ENCODE data around the gene DDT. TPM values are rescaled to one million over a fixed set of nuclear protein-coding genes. Genes with fewer than 3 reads are reported as not detected.
A peak's percentile ranks its signal among the peaks of the same experiment; 100 is the strongest.
"Not testable (repeated sequence)": the region's sequence is repeated elsewhere in the genome, so short reads cannot be mapped to it uniquely, and the experiment has no call there.

DDT gene
- 64.9 and 160 TPM in 2 replicates for total RNA-seq (2014; rRNA removed; shearing (Covaris generic); ENCODE audit: low replicate concordance)

- H3K27me3 ChIP-seq, H3K9me3 ChIP-seq, DNase-seq, H3K4me3 ChIP-seq: not testable (repeated sequence)
- peaks cover 17% of the 10 kb centered on the region for H3K36me3 ChIP-seq
These were observed at the start of gene DDT for GRCh38 chr22:23974345-23974744. DDT (minus strand) TSS chr22:23974441; CDS start chr22:23974414, 27 bp downstream.

GRCh38 chr22:24023204-24023789, 49.1 kb upstream of the DDT start:
- no peak for DNase-seq
- Histone ChIP-seq H3K4me3 (no peak overlapping the region), H3K36me3 (peaks cover 8% of the 10 kb centered on the region), H3K9me3 (peaks cover 12% of the 10 kb centered on the region; the same call in 1 of the 2 replicates), H3K27me3 (no peaks in the 10 kb centered on the region)

GRCh38 chr22:24021304-24021703, 47.1 kb upstream of the DDT start:
- Histone ChIP-seq H3K9me3 (peaks cover 12% of the 10 kb centered on the region; the same call in 1 of the 2 replicates), H3K27me3 (no peaks in the 10 kb centered on the region), H3K4me3 (no peak overlapping the region), H3K36me3 (peaks cover 9% of the 10 kb centered on the region)
- DNase-seq: no peak

GRCh38 chr22:24016156-24016555, 41.9 kb upstream of the DDT start:
- Histone ChIP-seq H3K36me3 (peaks cover 3% of the 10 kb centered on the region), H3K4me3 (no peak overlapping the region), H3K9me3 (no peaks in the 10 kb centered on the region), H3K27me3 (no peaks in the 10 kb centered on the region)
- DNase-seq: no peak

GRCh38 chr22:24011735-24012068, 37.5 kb upstream of the DDT start:
- peak overlapping the region; percentile 98 for H3K4me3 ChIP-seq
- no peaks in the 10 kb centered on the region for H3K9me3 ChIP-seq
- no peaks in the 10 kb centered on the region for H3K27me3 ChIP-seq
- no peaks in the 10 kb centered on the region for H3K36me3 ChIP-seq
- no peak for DNase-seq

DNA sequence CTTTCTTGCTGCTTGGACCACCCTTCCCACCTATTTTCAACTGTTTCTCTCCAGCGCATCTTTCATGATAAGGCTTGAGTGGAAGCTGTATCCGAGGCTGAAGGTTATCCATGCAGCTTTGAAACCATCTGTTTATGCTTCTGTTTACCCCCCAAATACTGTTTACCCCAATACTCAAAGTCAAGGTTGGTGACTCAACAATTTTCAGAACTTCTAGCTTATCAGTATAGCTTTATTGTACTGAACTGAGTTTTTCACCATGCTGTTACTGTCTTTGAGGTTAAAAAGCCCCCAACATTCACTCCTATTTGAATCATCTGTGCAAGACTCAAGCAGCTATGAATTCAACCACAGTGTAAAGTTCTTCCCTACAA, 35.8 kb upstream of the DDT start:
- no peak overlapping the region for H3K4me3 ChIP-seq
- no peak for DNase-seq
- no peaks in the 10 kb centered on the region for H3K9me3 ChIP-seq
- H3K36me3 ChIP-seq: no peaks in the 10 kb centered on the region
- no peaks in the 10 kb centered on the region for H3K27me3 ChIP-seq

DNA sequence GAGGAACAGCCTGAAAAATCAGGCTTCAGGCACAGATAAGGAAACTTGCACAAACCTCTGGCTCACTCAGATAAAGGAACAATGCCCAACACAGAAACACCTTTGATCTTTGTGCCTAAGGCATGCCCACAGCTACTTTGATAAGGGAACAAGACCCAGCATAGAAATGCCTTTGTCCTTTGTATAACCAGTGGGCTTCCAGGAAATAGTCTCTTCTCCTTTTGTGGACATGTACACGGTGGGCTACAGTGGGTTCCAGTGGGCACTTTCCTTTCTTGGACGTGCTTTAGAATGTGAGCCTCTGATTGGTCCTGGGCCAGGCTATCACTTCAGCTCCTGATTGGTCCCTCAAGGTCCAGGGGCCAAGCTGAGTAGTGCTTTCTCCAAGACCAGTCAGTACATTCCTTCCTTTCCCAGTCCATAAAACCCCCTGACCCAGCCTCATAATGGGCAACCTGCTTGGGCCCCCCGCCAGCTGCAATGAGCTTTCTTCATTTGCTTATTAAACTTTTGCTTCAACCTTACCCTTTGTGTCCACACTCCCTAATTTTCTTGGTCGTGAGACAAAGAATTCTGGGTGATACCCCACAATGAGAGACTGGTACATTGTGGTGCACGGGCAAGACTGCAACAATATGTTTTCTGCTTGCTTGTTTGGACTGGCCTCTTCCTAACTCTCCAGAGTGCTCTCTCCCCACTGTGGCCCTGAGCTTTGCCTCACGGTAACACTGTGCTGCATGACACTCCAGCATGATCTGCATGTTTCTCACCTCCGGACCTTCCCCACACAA, 35.2 kb upstream of the DDT start:
- Histone ChIP-seq H3K4me3 (no peak overlapping the region), H3K27me3 (no peaks in the 10 kb centered on the region), H3K36me3 (no peaks in the 10 kb centered on the region), H3K9me3 (no peaks in the 10 kb centered on the region)
- no peak for DNase-seq

DNA sequence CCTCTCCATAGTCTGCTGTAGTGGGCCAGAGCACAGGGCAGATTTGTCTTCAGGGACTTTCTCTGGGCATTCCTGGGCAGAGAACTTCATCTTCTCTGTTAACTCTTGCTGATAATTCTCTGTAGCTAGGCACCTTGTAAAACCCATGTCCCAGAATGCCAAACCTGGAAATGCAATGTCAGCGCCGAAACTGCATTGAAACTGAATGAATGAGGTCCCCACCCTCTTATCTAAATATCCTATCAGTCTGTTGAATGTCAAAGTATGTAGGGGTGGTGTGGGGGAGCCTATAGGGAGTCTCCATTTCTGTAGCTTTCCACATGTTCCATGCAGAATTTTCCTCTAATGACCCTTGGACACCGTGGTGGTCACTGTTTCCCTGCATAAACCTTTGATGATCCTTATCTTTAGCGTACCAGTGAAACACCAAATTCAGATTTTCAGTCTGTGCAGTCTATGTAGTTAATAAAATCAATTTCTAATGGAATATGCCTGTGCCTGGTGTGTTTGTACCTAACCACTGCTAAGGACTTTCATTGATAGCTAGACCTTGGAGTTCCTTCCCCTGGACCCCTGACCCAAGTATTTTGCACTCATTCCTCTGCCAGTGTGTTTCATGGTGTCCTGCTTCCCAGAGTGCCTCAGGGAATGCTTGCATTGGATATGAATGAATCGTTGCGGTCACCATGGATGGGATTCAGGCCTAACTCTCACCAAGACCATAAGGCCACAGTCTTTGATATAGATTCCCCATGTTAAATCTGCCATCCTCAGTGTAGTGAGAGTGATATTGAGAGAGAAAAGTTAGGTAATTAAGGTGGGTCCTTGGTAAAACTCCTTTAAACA, 34.4 kb upstream of the DDT start:
- no peaks in the 10 kb centered on the region for H3K27me3 ChIP-seq
- no peak overlapping the region for H3K4me3 ChIP-seq
- DNase-seq: no peak
- no peaks in the 10 kb centered on the region for H3K36me3 ChIP-seq
- H3K9me3 ChIP-seq: no peaks in the 10 kb centered on the region

DNA sequence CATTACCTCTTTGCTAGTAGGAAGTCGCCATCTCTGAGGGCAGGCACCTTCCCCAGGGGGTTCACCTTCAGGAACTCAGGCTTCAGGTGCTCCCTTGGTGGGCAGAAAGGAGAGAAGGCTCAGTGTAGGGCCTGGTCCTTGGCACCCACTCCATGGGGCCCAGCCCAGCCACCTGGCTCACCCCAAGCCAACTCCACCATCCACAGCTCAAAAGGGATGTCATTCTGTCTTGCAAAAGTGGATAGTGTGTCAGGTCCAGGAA, 33.7 kb upstream of the DDT start:
- H3K36me3 ChIP-seq: no peaks in the 10 kb centered on the region

GRCh38 chr22:24007253-24008021, 33.2 kb upstream of the DDT start:
- no peaks in the 10 kb centered on the region for H3K27me3 ChIP-seq
- no peaks in the 10 kb centered on the region for H3K9me3 ChIP-seq
- no peak for DNase-seq
- no peak overlapping the region for H3K4me3 ChIP-seq
- H3K36me3 ChIP-seq: no peaks in the 10 kb centered on the region

More for the DNA sequence above, 33.7 kb upstream of the DDT start:
- no peaks in the 10 kb centered on the region for H3K9me3 ChIP-seq
- H3K27me3 ChIP-seq: no peaks in the 10 kb centered on the region
- no peak overlapping the region for H3K4me3 ChIP-seq
- DNase-seq: no peak

DNA sequence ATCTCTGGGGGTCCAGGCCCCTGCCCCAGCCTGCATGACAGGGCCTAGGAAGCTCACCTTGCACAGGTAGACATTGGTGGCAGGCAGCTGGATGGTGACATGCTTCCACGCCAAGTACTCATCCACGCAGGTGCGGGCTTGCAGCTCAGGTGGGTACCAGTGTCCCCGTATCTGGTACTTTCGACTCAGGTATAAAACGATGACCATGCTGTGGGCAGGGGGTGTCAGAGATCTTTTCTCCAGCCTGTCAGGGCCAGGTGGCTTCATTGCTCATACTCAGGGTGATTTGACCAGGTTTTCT, 32.6 kb upstream of the DDT start:
- Histone ChIP-seq H3K4me3 (no peak overlapping the region), H3K36me3 (no peaks in the 10 kb centered on the region), H3K9me3 (no peaks in the 10 kb centered on the region), H3K27me3 (no peaks in the 10 kb centered on the region)
- DNase-seq: no peak

- Histone ChIP-seq H3K4me3 (no peak overlapping the region), H3K9me3 (no peaks in the 10 kb centered on the region), H3K36me3 (no peaks in the 10 kb centered on the region), H3K27me3 (no peaks in the 10 kb centered on the region)
- no peak for DNase-seq
These were observed 32.1 kb upstream of the DDT start for GRCh38 chr22:24006207-24006913.

- peak; percentile 26 for DNase-seq
- Histone ChIP-seq H3K9me3 (no peaks in the 10 kb centered on the region), H3K4me3 (no peak within 1 kb of the TSS), H3K27me3 (no peaks in the 10 kb centered on the region), H3K36me3 (no peaks in the 10 kb centered on the region)
These were observed 31.0 kb upstream of the DDT start, which contains the start of gene GSTT4 for GRCh38 chr22:24005201-24005600. GSTT4 (minus strand) TSS chr22:24005453; CDS start chr22:24005356, 97 bp downstream.

DNA sequence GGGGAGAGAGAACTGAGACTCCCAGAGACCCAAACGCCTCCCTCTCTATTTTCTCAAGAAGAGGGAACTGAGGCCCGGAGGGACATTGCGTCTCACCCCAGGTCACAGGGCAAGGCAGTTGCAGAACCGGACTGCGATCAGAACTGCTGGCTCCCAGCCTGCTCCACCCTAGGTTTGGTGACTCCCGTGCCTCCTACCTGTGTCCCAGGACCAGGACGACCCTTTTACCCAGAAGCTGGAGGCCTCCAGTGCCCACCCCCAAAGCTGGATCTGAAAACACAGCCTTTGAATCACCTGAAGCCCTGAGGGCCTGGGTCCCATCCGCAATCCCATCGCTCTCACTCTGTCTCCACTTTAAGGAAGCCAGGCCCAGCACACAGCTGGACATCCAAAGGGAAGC, 29.6 kb upstream of the DDT start:
- Histone ChIP-seq H3K27me3 (no peaks in the 10 kb centered on the region), H3K4me3 (no peak overlapping the region), H3K36me3 (no peaks in the 10 kb centered on the region), H3K9me3 (no peaks in the 10 kb centered on the region)
- no peak for DNase-seq

DNA sequence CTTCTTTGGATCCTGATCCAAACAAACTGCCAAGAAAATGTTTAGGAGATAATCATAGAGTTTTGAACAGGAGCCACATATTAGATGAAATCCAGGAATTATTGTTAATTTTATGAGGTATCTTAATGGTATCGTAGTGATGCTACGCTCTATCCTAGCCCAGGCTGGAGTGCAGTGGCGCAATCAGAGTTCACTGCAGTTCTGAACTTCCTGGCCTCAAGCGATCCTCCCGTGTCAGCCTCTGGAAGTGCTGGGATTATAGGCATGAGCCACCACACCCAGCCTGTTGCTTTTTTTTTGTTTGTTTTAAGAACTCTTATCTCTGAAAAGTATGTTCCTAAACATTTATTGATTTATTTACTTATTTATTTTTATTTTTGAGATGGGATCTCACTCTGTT, 28.6 kb upstream of the DDT start:
- Histone ChIP-seq H3K9me3 (no peaks in the 10 kb centered on the region), H3K27me3 (no peaks in the 10 kb centered on the region), H3K36me3 (no peaks in the 10 kb centered on the region), H3K4me3 (no peak overlapping the region)
- DNase-seq: no peak

DNA sequence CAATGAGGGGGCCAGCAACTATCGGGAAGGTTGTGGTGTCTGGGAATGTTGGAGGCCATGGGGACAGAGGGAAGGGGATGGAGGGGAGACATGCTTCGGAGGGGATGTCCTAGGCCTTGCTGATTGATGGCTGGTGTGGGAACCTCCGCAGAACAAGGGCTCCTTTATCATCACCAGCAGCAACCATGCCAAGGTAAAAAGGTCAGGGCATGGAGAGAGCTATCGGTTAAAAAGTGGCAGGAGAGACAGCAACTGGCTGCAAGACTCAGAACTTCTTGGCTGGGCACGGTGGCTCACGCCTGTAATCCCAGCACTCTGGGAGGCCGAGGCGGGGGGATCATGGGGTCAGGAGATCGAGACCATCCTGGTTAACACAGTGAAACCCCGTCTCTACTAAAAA, 28.0 kb upstream of the DDT start:
- Histone ChIP-seq H3K4me3 (no peak overlapping the region), H3K36me3 (no peaks in the 10 kb centered on the region), H3K9me3 (no peaks in the 10 kb centered on the region), H3K27me3 (no peaks in the 10 kb centered on the region)
- no peak for DNase-seq
